Spinal cord (tissue), 10 donors: Measurements from ENCODE around the gene NKX2-8. TPM values are rescaled to one million over a fixed set of nuclear protein-coding genes. Genes with fewer than 3 reads are reported as not detected.

Source experiments
- DNase-seq, 6 donors: peaks; one replicate each; pipeline versions ENCODE4 v3.0.0 to v3.0.0-alpha.2; 2013 to 2015; ENCODE audit warnings: low spot score in 6 of 6, low read depth in 4 of 6
- H3K27ac ChIP-seq: one replicate; pipeline ENCODE4 v1.5.1; 2013; ENCODE audit warnings: low read depth, low read length, control low read depth
- H3K27me3 ChIP-seq: one replicate; pipeline ENCODE4 v1.6.1; 2013; ENCODE audit warnings: low read length; ENCODE audit not compliant: control insufficient read depth, insufficient read depth
- H3K36me3 ChIP-seq: one replicate; pipeline ENCODE4 v1.6.1; 2013; ENCODE audit warnings: low read length; ENCODE audit not compliant: control insufficient read depth, insufficient read depth
- H3K4me1 ChIP-seq: one replicate; pipeline ENCODE4 v1.6.1; 2013; ENCODE audit warnings: low read length; ENCODE audit not compliant: control insufficient read depth, insufficient read depth
- H3K4me3 ChIP-seq: one replicate; pipeline ENCODE4 v1.5.1; 2013; ENCODE audit warnings: low read depth, low read length, control low read depth
- H3K9me3 ChIP-seq: one replicate; pipeline ENCODE4 v1.6.1; 2013; ENCODE audit warnings: low read length; ENCODE audit not compliant: control insufficient read depth, insufficient read depth
- WGBS: methylation state at CpG from one replicate; pipeline ENCODE4 v1.1.5; 2013; ENCODE audit warnings: missing lambda C conversion rate; ENCODE audit not compliant: insufficient coverage; 5-methylcytosine and 5-hydroxymethylcytosine counted together
- polyA plus RNA-seq, 2 donors: library from polyadenylated mRNA; unstranded; fragments of 120-200 nt; gene quantifications; one replicate each; pipeline ENCODE4 v1.2.1, GENCODE V29; 2013; ENCODE audit not compliant: insufficient read length in 2 of 2
- total RNA-seq, 2 donors: library from RNA; depleted of rRNA in 1 of 2; stranded (reverse); fragments of 120-200 nt in 1 of 2; fragments of >200 nt in 1 of 2; gene quantifications; one replicate each; pipeline versions ENCODE4 v1.2.3 to v1.2.4, GENCODE V29; 2013 to 2014
- donor health status: healthy.

The NKX2-8 gene
- total and polyA plus RNA-seq, 4 donors, result 0.11 to 0.21 TPM; not detected in 2

GRCh38 chr14:36604757-36605505, 22.5 kb upstream of the NKX2-8 start:
- no peaks in the 10 kb centered on the region for H3K9me3 ChIP-seq
- H3K27ac ChIP-seq, result no peak overlapping the region
- H3K36me3 ChIP-seq, result no peaks in the 10 kb centered on the region
- DNase-seq, result peak; percentile 59 to 95 (median 80)
- H3K4me3 ChIP-seq, result no peak overlapping the region
- 0% methylated on average over 4 of the region's 4 CpGs for WGBS
- H3K27me3 ChIP-seq, result peaks cover 24% of the 10 kb centered on the region
- no peaks in the 10 kb centered on the region for H3K4me1 ChIP-seq

GRCh38 chr14:36600431-36600830, 18.0 kb upstream of the NKX2-8 start:
- Histone ChIP-seq H3K4me3 (no peak overlapping the region), H3K9me3 (no peaks in the 10 kb centered on the region), H3K4me1 (no peaks in the 10 kb centered on the region), H3K36me3 (no peaks in the 10 kb centered on the region), H3K27ac (no peak overlapping the region), H3K27me3 (peaks cover 44% of the 10 kb centered on the region)
- DNase-seq, result no peak
- 22% methylated on average over 3 of the region's 3 CpGs for whole genome bisulfite sequencing

- Histone ChIP-seq H3K4me1 (no peaks in the 10 kb centered on the region), H3K36me3 (no peaks in the 10 kb centered on the region), H3K27me3 (peaks cover 81% of the 10 kb centered on the region), H3K9me3 (no peaks in the 10 kb centered on the region), H3K27ac (no peak overlapping the region), H3K4me3 (no peak overlapping the region)
- DNase-seq, result no peak
Measured at GRCh38 chr14:36591482-36591881, 9.1 kb upstream of the NKX2-8 start.

GRCh38 chr14:36588788-36589187, 6.4 kb upstream of the NKX2-8 start:
- WGBS, result 5% methylated on average over 4 of the region's 7 CpGs

GRCh38 chr14:36588119-36588518, 5.7 kb upstream of the NKX2-8 start:
- no peak overlapping the region for H3K27ac ChIP-seq
- H3K36me3 ChIP-seq, result no peaks in the 10 kb centered on the region
- H3K9me3 ChIP-seq, result no peaks in the 10 kb centered on the region
- peaks cover 12% of the 10 kb centered on the region for H3K4me1 ChIP-seq
- no peak overlapping the region for H3K4me3 ChIP-seq
- DNase-seq, result no peak
- WGBS, result no CpG with 5 or more reads among the region's 5 CpGs
- peaks cover 86% of the 10 kb centered on the region for H3K27me3 ChIP-seq

More at GRCh38 chr14:36588788-36589187, 6.4 kb upstream of the NKX2-8 start:
- H3K27me3 ChIP-seq, result peaks cover 84% of the 10 kb centered on the region
- H3K27ac ChIP-seq, result no peak overlapping the region
- no peak overlapping the region for H3K4me3 ChIP-seq
- H3K4me1 ChIP-seq, result peaks cover 6% of the 10 kb centered on the region
- H3K9me3 ChIP-seq, result no peaks in the 10 kb centered on the region
- DNase-seq, result no peak
- H3K36me3 ChIP-seq, result no peaks in the 10 kb centered on the region

- Histone ChIP-seq H3K4me1 (peaks cover 37% of the 10 kb centered on the region), H3K27me3 (peaks cover 87% of the 10 kb centered on the region), H3K4me3 (no peak overlapping the region), H3K27ac (no peak overlapping the region), H3K9me3 (no peaks in the 10 kb centered on the region), H3K36me3 (no peaks in the 10 kb centered on the region)
- no peak for DNase-seq
- WGBS, result 37% methylated on average over 5 of the region's 5 CpGs
Measured at GRCh38 chr14:36585100-36585499, 2.7 kb upstream of the NKX2-8 start.

GRCh38 chr14:36583893-36584811, 1.7 kb upstream of the NKX2-8 start:
- Histone ChIP-seq H3K27ac (no peak overlapping the region), H3K27me3 (peaks cover 89% of the 10 kb centered on the region), H3K4me1 (peaks cover 46% of the 10 kb centered on the region), H3K36me3 (no peaks in the 10 kb centered on the region), H3K4me3 (no peak overlapping the region), H3K9me3 (no peaks in the 10 kb centered on the region)
- 3% methylated on average over 47 of the region's 53 CpGs for WGBS
- DNase-seq, result peak in 1 of 6 donors; percentile 24

GRCh38 chr14:36583242-36583892, 953 bp upstream of the NKX2-8 start:
- Histone ChIP-seq H3K36me3 (no peaks in the 10 kb centered on the region), H3K27ac (no peak overlapping the region), H3K4me3 (no peak overlapping the region), H3K4me1 (peaks cover 46% of the 10 kb centered on the region), H3K27me3 (peaks cover 91% of the 10 kb centered on the region), H3K9me3 (no peaks in the 10 kb centered on the region)
- WGBS, result 5% methylated on average over 33 of the region's 33 CpGs
- no peak for DNase-seq

GRCh38 chr14:36582874-36583241, 444 bp upstream of the NKX2-8 start:
- Histone ChIP-seq H3K4me1 (peaks cover 46% of the 10 kb centered on the region), H3K4me3 (no peak overlapping the region), H3K27me3 (peaks cover 91% of the 10 kb centered on the region), H3K9me3 (no peaks in the 10 kb centered on the region), H3K36me3 (no peaks in the 10 kb centered on the region), H3K27ac (no peak overlapping the region)
- no peak for DNase-seq
- WGBS, result 3% methylated on average over 11 of the region's 15 CpGs
